Neural crest cell (in vitro differentiated cells): ENCODE data around the gene CCDC169. TPM values are rescaled to one million over a fixed set of nuclear protein-coding genes. Genes with fewer than 3 reads are reported as not detected.

Experiments used
- DNase-seq: peaks from one replicate; pipeline ENCODE4 v3.0.0; 2021; ENCODE audit warnings: low read depth, mixed read lengths, low spot score
- H3K27ac Mint-ChIP-seq: one replicate; pipeline ENCODE4 v1.8.0; 2021; ENCODE audit warnings: mild to moderate bottlenecking, mixed read lengths; ENCODE audit not compliant: unreplicated experiment
- H3K27me3 Mint-ChIP-seq: 2 replicates; pipeline ENCODE4 v1.8.0; 2021; ENCODE audit warnings: low read depth, mild to moderate bottlenecking, mixed read lengths
- H3K36me3 Mint-ChIP-seq: 2 replicates; pipeline ENCODE4 v1.8.0; 2021; ENCODE audit warnings: low read depth, mild to moderate bottlenecking, mixed read lengths
- H3K4me1 Mint-ChIP-seq: 2 replicates; pipeline ENCODE4 v1.8.0; 2021; ENCODE audit warnings: mixed read lengths
- H3K4me3 Mint-ChIP-seq: one replicate; pipeline ENCODE4 v1.8.0; 2021; ENCODE audit warnings: mild to moderate bottlenecking, mixed read lengths
- H3K9me3 Mint-ChIP-seq: 2 replicates; pipeline ENCODE4 v1.8.0; 2021; ENCODE audit warnings: mixed read lengths
- total RNA-seq: library from RNA; stranded (reverse); gene quantifications from 2 replicates; pipeline ENCODE4 v1.2.1, GENCODE V29; 2021
- TF ChIP-seq, protein P1 (sequence below): fragments of 200-600 bp; sonication (generic); conservative IDR thresholded peaks from 2 replicates; pipeline ENCODE4 v1.5.0; 2021; ENCODE audit warnings: antibody characterized with exemption, mild to moderate bottlenecking

CCDC169 gene
- total RNA-seq, 1 donor from 2014 or later: 1.7 TPM

DNA sequence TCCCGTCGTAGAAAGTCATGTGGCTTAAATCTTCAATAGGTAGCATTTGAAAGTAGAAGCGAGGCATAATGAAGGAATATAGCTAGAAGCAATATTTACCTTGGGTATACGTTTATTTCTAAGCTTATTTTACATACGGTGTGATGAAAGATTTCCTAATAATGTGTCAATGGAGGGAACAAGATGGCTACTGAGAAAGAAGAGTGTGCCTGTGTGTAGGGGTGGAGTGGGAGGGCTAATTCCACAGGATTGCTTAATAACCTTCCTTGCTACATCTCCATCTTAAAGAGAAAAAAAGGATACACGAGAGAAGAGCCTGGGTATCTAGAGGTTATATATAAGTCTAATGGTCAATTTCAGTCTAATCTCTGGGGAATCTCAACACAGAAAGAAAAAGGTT lies 46.6 kb upstream of the CCDC169 start:
- Mint-ChIP-seq H3K9me3 (no peaks in the 10 kb centered on the region), H3K36me3 (no peaks in the 10 kb centered on the region), H3K27ac (no peak overlapping the region), H3K4me3 (peak overlapping the region; percentile 99), H3K27me3 (no peaks in the 10 kb centered on the region), H3K4me1 (peaks cover 35% of the 10 kb centered on the region)
- no peak for DNase-seq
- TF ChIP-seq, protein P1, sequence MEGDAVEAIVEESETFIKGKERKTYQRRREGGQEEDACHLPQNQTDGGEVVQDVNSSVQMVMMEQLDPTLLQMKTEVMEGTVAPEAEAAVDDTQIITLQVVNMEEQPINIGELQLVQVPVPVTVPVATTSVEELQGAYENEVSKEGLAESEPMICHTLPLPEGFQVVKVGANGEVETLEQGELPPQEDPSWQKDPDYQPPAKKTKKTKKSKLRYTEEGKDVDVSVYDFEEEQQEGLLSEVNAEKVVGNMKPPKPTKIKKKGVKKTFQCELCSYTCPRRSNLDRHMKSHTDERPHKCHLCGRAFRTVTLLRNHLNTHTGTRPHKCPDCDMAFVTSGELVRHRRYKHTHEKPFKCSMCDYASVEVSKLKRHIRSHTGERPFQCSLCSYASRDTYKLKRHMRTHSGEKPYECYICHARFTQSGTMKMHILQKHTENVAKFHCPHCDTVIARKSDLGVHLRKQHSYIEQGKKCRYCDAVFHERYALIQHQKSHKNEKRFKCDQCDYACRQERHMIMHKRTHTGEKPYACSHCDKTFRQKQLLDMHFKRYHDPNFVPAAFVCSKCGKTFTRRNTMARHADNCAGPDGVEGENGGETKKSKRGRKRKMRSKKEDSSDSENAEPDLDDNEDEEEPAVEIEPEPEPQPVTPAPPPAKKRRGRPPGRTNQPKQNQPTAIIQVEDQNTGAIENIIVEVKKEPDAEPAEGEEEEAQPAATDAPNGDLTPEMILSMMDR: no peak

DNA sequence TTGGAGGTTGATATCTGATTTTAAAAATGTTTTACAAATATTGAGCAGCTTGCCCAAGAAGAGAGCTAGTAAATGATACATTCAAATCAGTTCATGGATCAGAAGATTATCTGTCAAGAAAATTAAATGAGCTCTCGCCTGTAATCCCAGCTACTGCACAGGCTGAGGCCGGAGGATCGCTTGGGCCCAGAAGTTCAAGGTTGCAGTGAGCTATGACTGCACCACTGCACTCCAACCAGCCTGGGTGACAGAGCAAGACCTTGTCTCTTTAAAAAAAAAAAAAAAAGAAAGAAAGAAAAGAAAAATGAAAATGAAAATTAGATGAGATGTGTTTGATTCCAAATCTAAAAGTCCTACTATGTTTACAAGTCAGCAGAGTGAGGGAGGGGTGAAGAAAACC lies 46.2 kb upstream of the CCDC169 start:
- Mint-ChIP-seq H3K4me3 (peak overlapping the region; percentile 99), H3K4me1 (peaks cover 39% of the 10 kb centered on the region), H3K9me3 (no peaks in the 10 kb centered on the region), H3K27me3 (no peaks in the 10 kb centered on the region), H3K27ac (no peak overlapping the region), H3K36me3 (no peaks in the 10 kb centered on the region)
- TF ChIP-seq, protein P1: no peak
- no peak for DNase-seq

DNA sequence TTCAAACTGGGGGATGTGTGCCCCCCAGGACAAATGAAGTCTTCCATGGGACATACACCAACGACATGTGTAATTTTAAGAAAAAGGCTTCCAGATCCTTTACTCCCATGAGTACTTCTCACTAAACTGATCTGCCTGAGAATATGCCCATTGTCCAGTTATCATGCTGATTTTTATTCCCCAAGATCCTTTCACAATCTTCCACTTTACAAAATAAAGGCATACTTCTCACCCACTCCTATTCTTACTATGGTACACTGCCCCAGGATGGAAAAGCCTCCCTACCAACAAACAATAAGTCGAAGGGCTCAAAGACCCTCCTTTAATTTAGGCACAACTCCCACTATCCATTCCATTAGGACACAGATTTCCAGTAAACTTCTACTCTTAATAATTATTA lies 45.1 kb upstream of the CCDC169 start:
- Mint-ChIP-seq H3K4me1 (peaks cover 46% of the 10 kb centered on the region), H3K4me3 (peak overlapping the region; percentile 12), H3K27me3 (no peaks in the 10 kb centered on the region), H3K9me3 (no peaks in the 10 kb centered on the region), H3K36me3 (no peaks in the 10 kb centered on the region), H3K27ac (no peak overlapping the region)
- TF ChIP-seq, protein P1: no peak
- no peak for DNase-seq

DNA sequence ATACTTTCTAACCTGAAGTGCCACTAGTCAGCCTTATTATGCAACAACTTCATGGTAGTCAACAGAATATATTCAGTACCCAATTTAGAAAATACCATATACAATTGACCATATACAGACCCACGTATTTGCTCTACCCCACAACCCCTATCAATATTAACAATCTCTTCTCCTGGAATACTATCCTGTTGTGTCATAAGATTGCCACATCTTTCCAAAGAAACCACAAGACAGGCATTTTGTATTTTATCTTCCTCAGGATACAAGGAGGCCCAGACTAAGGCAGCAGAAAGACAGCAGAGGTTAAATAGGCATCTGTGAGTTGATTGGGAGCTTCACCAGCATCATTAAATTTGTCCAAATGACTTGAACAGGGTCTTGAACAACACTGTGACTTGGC lies 44.1 kb upstream of the CCDC169 start:
- Mint-ChIP-seq H3K4me1 (peaks cover 42% of the 10 kb centered on the region), H3K27ac (no peak overlapping the region)

DNA sequence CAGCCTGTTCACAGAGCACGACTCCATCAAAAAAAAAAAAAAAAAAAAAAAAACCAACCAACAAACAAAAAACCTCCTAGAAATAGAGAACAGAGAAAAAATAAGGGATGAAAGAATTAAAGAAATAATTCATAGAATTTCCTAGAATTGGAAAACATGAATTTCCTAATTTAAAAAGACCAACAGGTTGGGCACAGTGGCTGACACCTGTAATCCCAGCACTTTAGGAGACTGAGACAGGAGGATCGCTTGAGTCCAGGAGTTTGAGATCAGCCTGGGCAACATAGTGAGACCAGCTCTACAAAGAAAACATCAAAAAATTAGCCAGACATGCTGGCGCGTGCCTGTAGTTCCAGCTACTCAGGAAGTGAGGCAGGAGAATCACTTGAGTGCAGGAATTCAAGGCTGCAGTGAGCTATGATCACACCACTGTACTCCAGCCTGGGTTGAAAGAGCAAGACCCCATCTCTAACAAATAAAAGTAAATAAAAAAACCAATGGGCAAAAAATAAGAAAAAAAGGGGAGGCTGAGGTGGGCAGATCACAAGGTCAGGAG lies 42.1 kb upstream of the CCDC169 start:
- H3K27me3 Mint-ChIP-seq: no peaks in the 10 kb centered on the region
- no peaks in the 10 kb centered on the region for H3K9me3 Mint-ChIP-seq
- H3K4me3 Mint-ChIP-seq: no peak overlapping the region
- H3K4me1 Mint-ChIP-seq: peaks cover 30% of the 10 kb centered on the region
- no peak overlapping the region for H3K27ac Mint-ChIP-seq
- TF ChIP-seq, protein P1: no peak
- no peaks in the 10 kb centered on the region for H3K36me3 Mint-ChIP-seq
- DNase-seq: no peak

More for the DNA sequence above, 44.1 kb upstream of the CCDC169 start:
- H3K36me3 Mint-ChIP-seq: no peaks in the 10 kb centered on the region
- DNase-seq: no peak
- no peak overlapping the region for H3K4me3 Mint-ChIP-seq
- TF ChIP-seq, protein P1: no peak
- H3K9me3 Mint-ChIP-seq: no peaks in the 10 kb centered on the region
- no peaks in the 10 kb centered on the region for H3K27me3 Mint-ChIP-seq
